ENCODE measurements around the gene PARK7. TPM values are rescaled to one million over a fixed set of nuclear protein-coding genes. Genes with fewer than 3 reads are reported as not detected.
"Not testable (repeated sequence)": the region's sequence is repeated elsewhere in the genome, so short reads cannot be mapped to it uniquely, and the experiment has no call there.

PARK7 gene
- total RNA-seq: 245 and 262 TPM in 2 replicates

DNA sequence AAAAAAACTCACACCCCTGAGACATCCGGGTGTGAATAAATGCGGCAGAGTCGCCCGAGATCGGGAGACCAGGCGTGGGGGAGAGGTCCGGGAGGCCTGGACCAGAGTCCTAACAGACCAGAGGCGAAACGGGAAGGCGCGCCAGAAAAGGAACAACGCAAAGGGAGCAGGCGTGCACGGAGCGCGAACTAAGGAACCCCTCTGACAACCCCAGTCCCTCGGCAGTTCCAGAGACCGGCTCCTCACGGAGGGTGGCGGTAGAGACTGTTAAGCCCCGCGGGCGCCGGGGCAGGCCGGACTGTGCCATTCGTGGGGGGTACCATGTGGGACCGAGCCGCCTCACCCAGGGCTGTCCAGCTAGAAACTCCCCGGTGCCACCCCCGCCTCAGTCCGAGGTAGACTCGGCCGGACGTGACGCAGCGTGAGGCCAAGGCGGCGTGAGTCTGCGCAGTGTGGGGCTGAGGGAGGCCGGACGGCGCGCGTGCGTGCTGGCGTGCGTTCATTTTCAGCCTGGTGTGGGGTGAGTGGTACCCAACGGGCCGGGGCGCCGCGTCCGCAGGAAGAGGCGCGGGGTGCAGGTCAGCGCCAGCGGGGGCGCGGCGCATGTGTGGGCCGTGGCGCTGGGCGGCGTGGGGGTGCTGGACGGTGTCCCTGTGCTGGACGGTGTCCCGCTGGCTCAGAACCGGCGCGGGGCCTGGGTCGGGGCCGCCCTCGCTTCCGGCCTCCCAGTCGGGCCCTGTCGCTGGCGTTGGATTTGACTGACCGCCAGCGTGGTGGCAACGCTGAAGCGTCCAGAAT is at the start of gene PARK7:
PARK7 (plus strand) TSS at position 496 of the 798 bp plus-strand sequence. CDS start 1,075 bp downstream, outside the sequence.
- DNase-seq (ENCODE audit: low read depth): peak; percentile 92

DNA sequence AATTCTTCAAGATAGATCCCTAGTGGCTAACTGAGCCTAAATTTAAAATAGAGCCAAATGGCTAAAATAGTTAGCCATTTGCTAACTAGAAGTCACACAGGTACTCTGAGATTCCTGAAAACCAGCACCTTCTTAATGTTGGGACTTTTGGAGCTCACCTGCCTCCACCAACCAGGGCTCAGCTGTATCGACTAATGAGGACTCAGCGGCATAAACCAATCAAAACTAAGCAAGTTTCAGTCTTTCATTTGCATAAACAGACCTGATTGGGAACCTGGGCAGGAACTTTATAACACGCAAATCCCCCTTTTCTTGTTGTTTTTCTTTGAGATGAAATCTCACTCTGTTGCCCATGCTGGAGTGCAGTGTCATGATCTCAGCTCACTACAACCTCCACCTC is 49.4 kb upstream of the PARK7 start:
- no peak for DNase-seq (ENCODE audit: low read depth)

- DNase-seq (ENCODE audit: low read depth): no peak
Observed at GRCh38 chr1:7912743-7913557, 48.6 kb upstream of the PARK7 start.

GRCh38 chr1:7915826-7916500 is 45.5 kb upstream of the PARK7 start:
- no peak for DNase-seq (ENCODE audit: low read depth)

DNA sequence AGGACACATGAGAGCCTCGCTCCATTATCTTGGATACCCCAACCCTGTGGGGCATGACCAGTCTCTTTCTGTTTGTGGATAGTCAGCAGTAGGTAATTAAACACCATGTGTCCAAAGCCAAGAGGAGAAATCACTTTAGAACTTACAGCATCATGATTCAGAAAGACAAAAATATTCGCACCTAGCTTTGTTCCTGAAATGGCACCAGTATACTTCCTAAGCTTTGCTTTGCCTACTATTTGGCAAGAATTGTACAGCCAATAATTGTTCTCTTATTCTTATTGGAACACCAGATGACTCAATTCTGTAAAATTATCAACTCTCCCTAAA is 45.0 kb upstream of the PARK7 start:
- DNase-seq (ENCODE audit: low read depth): no peak

DNA sequence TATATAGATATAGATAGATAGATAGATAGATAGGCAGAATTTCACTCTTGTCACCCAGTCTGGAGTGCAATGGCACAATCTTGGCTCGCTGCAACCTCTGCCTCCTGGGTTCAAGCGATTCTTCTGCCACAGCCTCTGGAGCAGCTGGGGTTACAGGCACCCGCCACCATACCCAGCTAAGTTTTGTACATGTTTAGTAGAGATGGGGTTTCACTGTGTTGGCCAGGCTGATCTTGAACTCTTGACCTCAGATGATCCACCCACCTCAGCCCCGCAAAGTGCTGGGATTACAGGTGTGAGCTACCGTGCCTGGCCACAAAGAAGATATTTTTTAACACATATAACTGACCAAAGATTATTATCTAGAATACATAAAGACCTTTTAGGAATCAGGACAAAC is 43.5 kb upstream of the PARK7 start:
- DNase-seq (ENCODE audit: low read depth): not testable (repeated sequence)

DNA sequence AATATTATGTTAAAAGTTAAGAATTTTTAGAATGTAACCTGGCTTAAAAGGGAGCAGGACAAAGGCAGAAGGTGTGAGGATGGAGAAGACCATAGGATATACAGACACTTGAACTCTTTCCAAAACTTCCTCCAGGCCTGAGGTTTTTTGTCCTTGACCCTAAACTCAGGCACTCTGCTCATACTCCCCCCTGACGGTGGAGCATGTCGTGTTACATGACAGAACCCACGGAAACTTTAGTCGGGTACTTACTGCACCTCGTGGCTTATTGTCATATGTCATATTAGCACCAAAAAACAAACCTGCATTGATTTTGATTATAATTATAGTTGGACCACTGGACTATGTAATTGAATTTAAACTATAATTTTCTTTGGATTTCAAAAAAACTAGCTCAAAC is 41.6 kb upstream of the PARK7 start:
- no peak for DNase-seq (ENCODE audit: low read depth)

DNA sequence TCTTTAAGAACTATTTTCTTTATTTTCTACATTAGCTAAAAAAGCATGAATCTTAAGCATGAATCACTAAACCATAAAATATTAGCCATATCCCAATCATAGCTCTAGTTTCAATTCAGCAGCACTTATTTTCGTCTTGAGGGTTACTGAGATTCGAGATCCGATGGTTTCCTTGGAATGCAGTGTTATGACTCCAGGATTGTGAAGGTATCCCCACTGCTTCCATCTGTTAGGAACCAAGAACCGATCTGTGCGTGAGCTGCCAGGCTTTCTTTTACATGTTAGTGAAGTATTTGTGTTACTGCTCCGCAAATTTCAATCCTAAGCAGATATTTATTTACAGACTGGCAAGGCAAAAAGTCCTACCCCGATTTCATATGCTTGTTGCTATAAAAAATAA is 39.7 kb upstream of the PARK7 start:
- no peak for DNase-seq (ENCODE audit: low read depth)

- peak; percentile 36 for DNase-seq (ENCODE audit: low read depth)
Observed at GRCh38 chr1:7922301-7922700, 39.2 kb upstream of the PARK7 start.

DNA sequence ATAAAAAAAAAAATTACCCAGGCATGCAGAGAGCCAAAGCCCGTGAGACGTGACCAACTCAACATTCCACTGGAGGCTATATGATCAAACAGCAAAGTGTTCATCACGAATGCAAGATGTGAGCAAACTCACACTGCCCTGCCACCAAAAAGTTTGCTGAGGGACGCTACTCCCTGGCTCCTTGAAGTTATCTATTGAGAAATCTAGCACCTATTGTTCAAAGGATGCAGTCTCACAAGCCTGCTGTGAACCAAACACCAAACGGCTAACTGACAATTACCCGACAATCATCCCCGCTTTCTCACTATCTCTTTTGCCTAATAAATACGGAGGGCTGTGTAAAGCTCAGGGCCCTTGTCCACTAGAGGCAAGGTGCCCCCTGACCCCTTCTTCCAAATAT is 34.5 kb upstream of the PARK7 start:
- not testable (repeated sequence) for DNase-seq (ENCODE audit: low read depth)

DNA sequence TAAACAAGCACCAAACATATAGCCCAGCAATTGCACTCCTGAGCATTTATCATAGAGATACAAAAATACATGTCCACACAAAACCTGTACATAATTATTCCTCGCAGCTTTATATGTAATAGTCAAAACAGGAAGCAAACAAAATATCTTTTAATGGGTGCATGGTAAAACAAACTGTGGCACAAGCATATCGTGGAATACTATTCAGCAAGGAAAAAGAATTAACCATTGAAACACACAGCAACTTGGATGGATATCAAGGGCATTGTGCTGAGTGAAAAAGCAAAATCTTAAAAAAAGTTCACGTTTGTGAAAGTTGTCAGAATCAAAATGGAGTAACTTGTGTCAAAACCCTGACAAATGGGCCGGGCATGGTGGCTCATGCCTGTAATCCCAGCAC is 33.3 kb upstream of the PARK7 start:
- no peak for DNase-seq (ENCODE audit: low read depth)

DNA sequence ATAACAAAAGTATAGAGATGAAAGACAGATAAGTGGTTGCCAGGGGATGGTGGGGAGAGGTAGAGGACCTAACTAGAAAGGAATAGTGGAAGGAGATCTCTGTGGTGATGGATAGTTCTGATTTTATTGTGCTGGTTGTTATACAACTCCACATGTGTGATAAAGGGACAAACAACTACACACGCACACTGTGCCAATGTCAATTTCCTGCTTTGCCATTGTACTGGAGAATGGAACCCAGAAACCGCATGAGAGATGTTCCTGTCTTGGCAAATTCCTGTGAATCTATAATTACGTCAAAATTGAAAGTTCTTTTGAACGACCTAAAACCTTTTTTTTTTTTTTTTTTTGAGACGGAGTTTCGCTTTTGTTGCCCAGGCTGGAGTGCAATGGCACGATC is 31.9 kb upstream of the PARK7 start:
- DNase-seq (ENCODE audit: low read depth): no peak

- DNase-seq (ENCODE audit: low read depth): no peak
Observed at GRCh38 chr1:7930645-7931445, 30.7 kb upstream of the PARK7 start.

- DNase-seq (ENCODE audit: low read depth): no peak
Observed at GRCh38 chr1:7931446-7931812, 30.1 kb upstream of the PARK7 start.

- DNase-seq (ENCODE audit: low read depth): no peak
Observed at GRCh38 chr1:7932524-7933138, 28.9 kb upstream of the PARK7 start.

DNA sequence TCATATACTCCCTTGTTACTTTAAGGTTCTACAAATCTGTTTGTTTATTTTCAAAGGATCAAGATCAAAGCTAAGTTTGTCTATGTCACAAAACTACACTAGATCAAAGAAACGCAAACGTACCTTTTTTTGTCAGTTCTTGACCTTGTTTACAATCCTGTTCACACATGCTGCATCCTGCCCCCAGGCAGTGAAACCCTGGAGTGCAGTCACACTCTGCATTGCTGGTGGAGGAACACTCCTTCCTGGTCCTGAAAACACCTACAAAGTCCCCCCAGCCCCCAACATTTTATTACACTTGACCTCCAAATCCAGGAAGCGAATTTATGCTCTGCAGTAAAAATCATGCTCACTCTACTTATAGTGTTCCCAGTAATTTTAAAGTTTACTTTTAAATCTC is 23.4 kb upstream of the PARK7 start:
- DNase-seq (ENCODE audit: low read depth): peak; percentile 15

- DNase-seq (ENCODE audit: low read depth): no peak
Observed at GRCh38 chr1:7940034-7940433, 21.5 kb upstream of the PARK7 start.

DNA sequence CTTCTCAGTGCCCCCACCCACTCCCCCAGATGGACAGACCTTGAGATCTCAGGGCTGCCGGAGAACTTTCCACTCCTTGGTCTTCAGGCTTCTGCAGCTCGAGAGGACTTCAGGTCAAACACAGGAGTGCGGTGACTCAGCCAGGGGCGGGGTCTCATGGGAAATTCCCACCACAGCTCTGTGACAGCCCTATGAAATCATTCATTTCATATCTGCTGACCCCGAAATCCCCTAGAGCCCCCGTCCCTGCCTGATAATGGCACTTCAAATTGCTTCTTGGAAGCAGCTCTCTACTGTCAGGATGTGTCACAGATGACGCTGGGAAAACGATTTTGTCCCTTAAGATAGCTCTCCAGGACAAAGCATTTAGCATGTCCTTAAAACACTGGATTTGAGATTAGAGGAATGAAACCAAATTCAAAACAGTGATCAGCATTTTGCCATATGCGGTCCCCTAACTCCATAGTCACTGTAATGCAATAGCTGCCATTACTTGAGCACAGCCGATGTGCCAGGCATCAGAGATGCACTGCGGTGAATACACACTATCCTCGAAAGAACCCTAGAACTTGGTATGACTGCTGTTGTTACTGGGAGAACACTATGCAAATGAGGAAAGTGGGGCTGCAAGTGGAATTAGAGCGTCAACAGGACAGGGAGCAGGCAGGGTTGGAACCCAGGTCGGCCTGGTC is 20.6 kb upstream of the PARK7 start, which contains the start of gene TNFRSF9:
TNFRSF9 (minus strand) TSS at position 95 of the 692 bp plus-strand sequence. CDS start 845 bp downstream, outside the sequence.
- peak; percentile 66 for DNase-seq (ENCODE audit: low read depth)

- peak; percentile 29 for DNase-seq (ENCODE audit: low read depth)
Observed at GRCh38 chr1:7941437-7941793, 20.1 kb upstream of the PARK7 start.

- no peak for DNase-seq (ENCODE audit: low read depth)
Observed at GRCh38 chr1:7942214-7942921, 19.1 kb upstream of the PARK7 start.

All from renal cortical epithelial cell (primary cell).